ENCODE data around the gene HUNK.

Gene HUNK

GRCh38 chr21:31898933-31899630 lies 26.3 kb downstream of the HUNK start:
- no peaks in the 10 kb centered on the region for H3K9me3 Mint-ChIP-seq
- peaks cover 5% of the 10 kb centered on the region for H3K27me3 Mint-ChIP-seq
- H3K4me3 Mint-ChIP-seq, result no peak overlapping the region
- no peaks in the 10 kb centered on the region for H3K4me1 Mint-ChIP-seq (ENCODE audit: low read depth)
- no peaks in the 10 kb centered on the region for H3K36me3 Mint-ChIP-seq (ENCODE audit: low read depth)
- no peak overlapping the region for H3K27ac Mint-ChIP-seq

GRCh38 chr21:31900121-31900895 lies 27.5 kb downstream of the HUNK start:
- Mint-ChIP-seq H3K27ac (no peak overlapping the region), H3K4me3 (no peak overlapping the region), H3K9me3 (no peaks in the 10 kb centered on the region), H3K36me3 (ENCODE audit: low read depth) (no peaks in the 10 kb centered on the region), H3K4me1 (ENCODE audit: low read depth) (no peaks in the 10 kb centered on the region), H3K27me3 (peaks cover 5% of the 10 kb centered on the region)

GRCh38 chr21:31901315-31901714 lies 28.5 kb downstream of the HUNK start:
- H3K27ac Mint-ChIP-seq, result no peak overlapping the region
- no peaks in the 10 kb centered on the region for H3K36me3 Mint-ChIP-seq (ENCODE audit: low read depth)
- H3K9me3 Mint-ChIP-seq, result no peaks in the 10 kb centered on the region
- no peaks in the 10 kb centered on the region for H3K4me1 Mint-ChIP-seq (ENCODE audit: low read depth)
- H3K27me3 Mint-ChIP-seq, result peaks cover 5% of the 10 kb centered on the region
- no peak overlapping the region for H3K4me3 Mint-ChIP-seq

GRCh38 chr21:31902438-31902837 lies 29.6 kb downstream of the HUNK start:
- Mint-ChIP-seq H3K27me3 (peaks cover 9% of the 10 kb centered on the region), H3K9me3 (no peaks in the 10 kb centered on the region), H3K4me1 (ENCODE audit: low read depth) (no peaks in the 10 kb centered on the region), H3K4me3 (no peak overlapping the region), H3K27ac (no peak overlapping the region), H3K36me3 (ENCODE audit: low read depth) (no peaks in the 10 kb centered on the region)

GRCh38 chr21:31903896-31904295 lies 31.1 kb downstream of the HUNK start:
- Mint-ChIP-seq H3K4me1 (ENCODE audit: low read depth) (no peaks in the 10 kb centered on the region), H3K27me3 (peaks cover 17% of the 10 kb centered on the region), H3K9me3 (no peaks in the 10 kb centered on the region), H3K4me3 (no peak overlapping the region), H3K36me3 (ENCODE audit: low read depth) (no peaks in the 10 kb centered on the region), H3K27ac (no peak overlapping the region)

GRCh38 chr21:31905503-31906451 lies 33.0 kb downstream of the HUNK start:
- Mint-ChIP-seq H3K27me3 (peaks cover 32% of the 10 kb centered on the region), H3K27ac (no peak overlapping the region), H3K36me3 (ENCODE audit: low read depth) (no peaks in the 10 kb centered on the region), H3K4me1 (ENCODE audit: low read depth) (no peaks in the 10 kb centered on the region), H3K9me3 (no peaks in the 10 kb centered on the region), H3K4me3 (no peak overlapping the region)

GRCh38 chr21:31908106-31909031 lies 35.5 kb downstream of the HUNK start:
- Mint-ChIP-seq H3K9me3 (no peaks in the 10 kb centered on the region), H3K4me1 (ENCODE audit: low read depth) (no peaks in the 10 kb centered on the region), H3K36me3 (ENCODE audit: low read depth) (no peaks in the 10 kb centered on the region), H3K27ac (no peak overlapping the region), H3K4me3 (no peak overlapping the region), H3K27me3 (peaks cover 36% of the 10 kb centered on the region)

- no peak overlapping the region for H3K27ac Mint-ChIP-seq
- H3K4me1 Mint-ChIP-seq (ENCODE audit: low read depth), result no peaks in the 10 kb centered on the region
- peaks cover 34% of the 10 kb centered on the region for H3K27me3 Mint-ChIP-seq
These were observed 36.6 kb downstream of the HUNK start for GRCh38 chr21:31909153-31910073.

GRCh38 chr21:31910074-31910470 lies 37.3 kb downstream of the HUNK start:
- Mint-ChIP-seq H3K27me3 (peaks cover 34% of the 10 kb centered on the region), H3K27ac (no peak overlapping the region), H3K4me3 (no peak overlapping the region), H3K9me3 (no peaks in the 10 kb centered on the region), H3K36me3 (ENCODE audit: low read depth) (no peaks in the 10 kb centered on the region), H3K4me1 (ENCODE audit: low read depth) (no peaks in the 10 kb centered on the region)

More at GRCh38 chr21:31909153-31910073, 36.6 kb downstream of the HUNK start:
- no peak overlapping the region for H3K4me3 Mint-ChIP-seq
- no peaks in the 10 kb centered on the region for H3K36me3 Mint-ChIP-seq (ENCODE audit: low read depth)
- no peaks in the 10 kb centered on the region for H3K9me3 Mint-ChIP-seq

- Mint-ChIP-seq H3K9me3 (no peaks in the 10 kb centered on the region), H3K27ac (no peak overlapping the region), H3K4me1 (ENCODE audit: low read depth) (no peaks in the 10 kb centered on the region), H3K4me3 (no peak overlapping the region), H3K27me3 (peaks cover 34% of the 10 kb centered on the region), H3K36me3 (ENCODE audit: low read depth) (no peaks in the 10 kb centered on the region)
These were observed 38.5 kb downstream of the HUNK start for GRCh38 chr21:31911138-31911907.

GRCh38 chr21:31912501-31912900 lies 39.7 kb downstream of the HUNK start:
- H3K4me1 Mint-ChIP-seq (ENCODE audit: low read depth), result no peaks in the 10 kb centered on the region
- no peaks in the 10 kb centered on the region for H3K9me3 Mint-ChIP-seq
- no peak overlapping the region for H3K4me3 Mint-ChIP-seq
- peaks cover 28% of the 10 kb centered on the region for H3K27me3 Mint-ChIP-seq
- H3K27ac Mint-ChIP-seq, result no peak overlapping the region
- no peaks in the 10 kb centered on the region for H3K36me3 Mint-ChIP-seq (ENCODE audit: low read depth)

- H3K4me1 Mint-ChIP-seq (ENCODE audit: low read depth), result no peaks in the 10 kb centered on the region
- H3K9me3 Mint-ChIP-seq, result no peaks in the 10 kb centered on the region
- H3K27ac Mint-ChIP-seq, result no peak overlapping the region
- no peaks in the 10 kb centered on the region for H3K36me3 Mint-ChIP-seq (ENCODE audit: low read depth)
- H3K27me3 Mint-ChIP-seq, result peaks cover 28% of the 10 kb centered on the region
- no peak overlapping the region for H3K4me3 Mint-ChIP-seq
These were observed 40.4 kb downstream of the HUNK start for GRCh38 chr21:31913182-31913608.

GRCh38 chr21:31914472-31914871 lies 41.7 kb downstream of the HUNK start:
- Mint-ChIP-seq H3K9me3 (no peaks in the 10 kb centered on the region), H3K4me3 (no peak overlapping the region), H3K27me3 (peaks cover 16% of the 10 kb centered on the region), H3K27ac (no peak overlapping the region), H3K4me1 (ENCODE audit: low read depth) (no peaks in the 10 kb centered on the region), H3K36me3 (ENCODE audit: low read depth) (no peaks in the 10 kb centered on the region)
